Mammary epithelial cell (primary cell): ENCODE results near the gene GORASP2.

Source experiments
- EZH2 ChIP-seq: IDR thresholded peaks from 2 replicates; pipeline ENCODE4 v1.6.1; 2012; ENCODE audit warnings: low read length, inconsistent platforms, borderline replicate concordance
- TF ChIP-seq, protein P1 (sequence below), 2 donors: IDR thresholded peaks in 1 of 2; conservative IDR thresholded peaks in 1 of 2; 2 replicates each; pipeline ENCODE4 v1.5.1; 2011 to 2012; ENCODE audit warnings: inconsistent platforms in 2 of 2, low read length in 2 of 2, mild to moderate bottlenecking in 2 of 2, control low read depth in 1 of 2, low read depth in 1 of 2; ENCODE audit not compliant: insufficient read depth in 1 of 2; ENCODE audit errors: extremely low read depth in 1 of 2

DNA sequence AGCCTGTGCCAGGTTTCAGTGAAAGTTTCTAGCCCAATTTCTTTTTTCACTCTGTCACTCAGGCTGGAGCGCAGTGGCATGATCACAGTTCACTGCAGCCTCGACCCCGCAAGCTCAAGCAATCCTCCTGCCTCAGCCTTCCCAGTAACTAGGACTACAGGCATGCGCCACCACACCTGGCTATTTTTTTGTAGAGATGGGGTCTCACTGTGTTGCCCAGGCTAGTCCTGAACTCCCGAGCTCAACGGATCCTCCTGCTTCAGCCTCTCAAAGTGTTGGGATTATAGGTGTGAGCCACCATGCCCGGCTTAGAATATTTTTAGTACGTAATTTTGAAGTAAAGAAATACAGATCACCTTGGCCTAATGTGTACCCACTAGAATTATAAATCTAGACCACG, 87.1 kb downstream of the GORASP2 start:
- TF ChIP-seq, protein P1, sequence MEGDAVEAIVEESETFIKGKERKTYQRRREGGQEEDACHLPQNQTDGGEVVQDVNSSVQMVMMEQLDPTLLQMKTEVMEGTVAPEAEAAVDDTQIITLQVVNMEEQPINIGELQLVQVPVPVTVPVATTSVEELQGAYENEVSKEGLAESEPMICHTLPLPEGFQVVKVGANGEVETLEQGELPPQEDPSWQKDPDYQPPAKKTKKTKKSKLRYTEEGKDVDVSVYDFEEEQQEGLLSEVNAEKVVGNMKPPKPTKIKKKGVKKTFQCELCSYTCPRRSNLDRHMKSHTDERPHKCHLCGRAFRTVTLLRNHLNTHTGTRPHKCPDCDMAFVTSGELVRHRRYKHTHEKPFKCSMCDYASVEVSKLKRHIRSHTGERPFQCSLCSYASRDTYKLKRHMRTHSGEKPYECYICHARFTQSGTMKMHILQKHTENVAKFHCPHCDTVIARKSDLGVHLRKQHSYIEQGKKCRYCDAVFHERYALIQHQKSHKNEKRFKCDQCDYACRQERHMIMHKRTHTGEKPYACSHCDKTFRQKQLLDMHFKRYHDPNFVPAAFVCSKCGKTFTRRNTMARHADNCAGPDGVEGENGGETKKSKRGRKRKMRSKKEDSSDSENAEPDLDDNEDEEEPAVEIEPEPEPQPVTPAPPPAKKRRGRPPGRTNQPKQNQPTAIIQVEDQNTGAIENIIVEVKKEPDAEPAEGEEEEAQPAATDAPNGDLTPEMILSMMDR (conservative IDR thresholded peaks at IDR 0.05 in 1 of 2, IDR thresholded peaks at IDR 0.05 in 1 of 2; ENCODE audit: extremely low read depth in 1 of 2, insufficient read depth in 1 of 2, low read depth in 1 of 2, low read length in 2 of 2): no peak
- TF ChIP-seq EZH2: no peak
